ENCODE data around the gene NOMO2.
"Not testable (repeated sequence)": the region's sequence is repeated elsewhere in the genome, so short reads cannot be mapped to it uniquely, and the experiment has no call there.

Gene NOMO2

DNA sequence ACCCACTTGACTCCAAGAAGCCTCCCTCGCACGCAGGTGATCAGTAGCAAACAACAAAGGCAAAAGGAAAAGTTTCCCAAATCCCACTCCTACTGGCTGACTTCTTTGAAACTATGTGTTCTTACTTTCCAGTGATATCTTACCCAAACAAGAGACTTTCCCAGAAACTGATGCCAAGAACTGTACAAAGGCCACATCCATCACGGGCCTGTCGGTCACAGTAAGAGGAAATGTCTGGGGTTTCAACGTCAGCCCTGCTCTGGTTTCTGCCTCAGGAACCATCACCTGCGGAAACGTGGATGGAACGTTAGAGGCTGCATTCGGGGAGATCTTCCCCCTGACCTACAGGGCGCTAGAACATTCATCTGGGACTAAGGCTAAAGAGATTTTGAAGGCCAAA, 30.6 kb downstream of the NOMO2 start:
- DNase-seq (ENCODE audit: low spot score), result not testable (repeated sequence)

- DNase-seq (ENCODE audit: low spot score), result not testable (repeated sequence)
Observed at GRCh38 chr16:18530329-18530728, 31.6 kb downstream of the NOMO2 start.

DNA sequence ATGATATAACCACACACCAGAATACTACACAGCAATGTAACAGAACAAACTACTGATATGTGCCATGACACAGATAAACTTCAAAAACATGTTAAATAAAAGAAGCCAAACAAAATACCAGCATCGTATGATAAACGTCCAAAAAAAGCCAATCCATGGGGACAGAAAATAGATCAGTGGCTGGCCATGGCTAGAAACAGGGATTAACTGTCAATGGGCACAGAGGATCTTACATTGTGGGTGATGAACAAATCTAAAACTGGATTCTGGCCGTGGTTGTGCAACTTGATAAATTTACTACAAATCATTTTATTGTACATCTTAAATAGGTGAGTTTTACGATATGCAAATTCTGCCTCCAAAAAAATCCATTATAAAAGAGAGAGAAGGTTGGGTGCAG, 35.4 kb downstream of the NOMO2 start:
- not testable (repeated sequence) for DNase-seq (ENCODE audit: low spot score)

DNA sequence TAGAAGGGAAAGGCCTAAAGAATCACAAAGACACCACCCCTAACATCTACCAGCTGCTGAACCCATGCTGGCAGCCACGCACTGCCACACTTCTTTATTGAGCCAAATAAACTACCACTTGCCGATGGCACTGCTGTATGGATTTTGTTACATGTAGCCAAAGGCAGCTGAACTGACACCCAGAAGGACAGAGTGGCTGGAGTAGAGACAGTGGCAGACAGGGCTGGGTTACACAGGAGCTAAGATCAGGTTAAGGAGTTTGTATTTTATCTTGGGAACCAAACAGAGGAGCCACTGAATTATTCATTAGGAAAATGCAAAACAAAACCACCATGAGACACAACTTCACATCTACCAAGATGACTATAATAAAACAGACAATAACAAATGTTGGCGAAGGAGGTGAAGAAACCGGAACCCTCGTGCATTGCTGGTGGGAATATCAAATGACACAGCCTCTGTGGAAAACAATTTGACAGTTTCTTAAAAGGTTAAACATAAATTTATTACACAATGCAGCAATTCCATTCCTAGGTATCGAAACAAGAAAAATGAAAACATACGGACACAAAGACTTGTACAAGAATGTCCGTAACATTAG, 35.9 kb downstream of the NOMO2 start:
- not testable (repeated sequence) for DNase-seq (ENCODE audit: low spot score)

DNA sequence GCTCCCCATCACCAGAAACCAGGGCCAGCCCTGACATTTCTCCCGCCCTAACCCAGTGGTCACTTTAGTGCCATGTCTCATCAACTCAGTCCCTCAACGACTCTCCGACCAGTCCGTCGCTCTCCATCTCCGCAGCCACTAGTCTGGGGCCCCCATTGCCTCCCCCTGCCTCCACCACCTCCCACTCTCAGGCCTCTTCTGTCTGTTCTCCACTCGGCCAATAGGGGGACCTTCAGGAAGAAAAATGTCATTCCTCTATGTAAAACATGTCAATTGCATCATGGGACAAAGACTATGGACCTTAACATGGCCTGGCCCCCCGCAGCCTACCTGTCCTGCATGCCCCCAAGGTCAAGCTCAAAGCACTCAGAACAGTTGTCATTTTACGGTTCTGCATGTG, 39.3 kb downstream of the NOMO2 start:
- DNase-seq (ENCODE audit: low spot score), result not testable (repeated sequence)

GRCh38 chr16:18521445-18522181, 40.3 kb downstream of the NOMO2 start:
- DNase-seq (ENCODE audit: low spot score), result not testable (repeated sequence)

DNA sequence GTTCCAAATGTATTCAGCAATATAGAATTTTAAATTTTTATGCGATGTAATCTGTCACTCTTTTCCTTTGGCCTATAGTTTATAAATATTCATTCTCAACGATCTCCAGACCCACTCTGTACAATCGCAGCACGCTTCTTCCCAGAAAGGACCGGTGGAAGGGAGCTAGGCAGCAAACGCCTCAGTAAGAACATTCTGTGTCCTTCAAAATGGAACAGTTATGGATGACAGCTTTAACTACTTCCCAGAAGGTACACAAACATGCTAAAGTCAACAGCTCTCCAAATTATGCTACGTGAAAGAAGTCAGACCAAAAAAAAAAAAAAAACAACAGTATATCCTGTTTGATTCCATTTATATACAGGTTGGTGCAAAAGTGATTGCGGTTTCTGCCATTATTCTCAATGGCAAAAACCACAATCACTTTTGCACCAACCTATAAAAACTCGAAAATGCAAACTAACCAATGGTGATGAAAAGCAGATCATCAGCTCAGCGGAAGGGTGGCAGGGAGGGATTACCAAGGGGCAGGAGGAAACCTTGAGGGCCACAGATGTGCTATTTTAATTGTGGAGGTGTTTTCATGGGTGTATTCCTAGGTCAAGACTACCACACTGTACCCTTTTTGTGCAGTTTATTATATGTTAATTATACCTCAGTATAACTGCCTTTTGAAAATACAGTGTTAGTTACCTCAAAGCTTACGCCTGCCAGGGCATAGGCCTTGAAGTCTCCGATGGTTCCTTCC, 43.2 kb downstream of the NOMO2 start:
- DNase-seq (ENCODE audit: low spot score), result not testable (repeated sequence)

DNA sequence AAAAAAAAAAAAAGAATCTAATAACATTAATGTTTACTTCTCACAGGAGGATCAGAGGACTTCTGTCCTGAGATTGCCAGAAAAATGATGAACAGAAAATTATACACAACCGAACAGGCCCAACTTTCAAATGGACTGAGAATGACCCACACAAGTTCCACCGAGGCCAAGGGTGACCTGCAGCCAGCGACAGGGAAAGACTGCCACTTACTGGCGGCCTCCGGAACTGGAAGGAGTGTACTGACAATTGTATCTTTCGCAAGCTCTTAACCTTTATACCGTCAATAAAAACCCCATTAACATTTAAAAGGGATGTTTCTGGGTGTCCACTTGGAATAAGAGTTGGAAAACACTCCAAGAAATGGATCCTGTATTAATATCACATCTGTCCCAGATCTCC, 63.5 kb downstream of the NOMO2 start:
- DNase-seq (ENCODE audit: low spot score), result not testable (repeated sequence)

DNA sequence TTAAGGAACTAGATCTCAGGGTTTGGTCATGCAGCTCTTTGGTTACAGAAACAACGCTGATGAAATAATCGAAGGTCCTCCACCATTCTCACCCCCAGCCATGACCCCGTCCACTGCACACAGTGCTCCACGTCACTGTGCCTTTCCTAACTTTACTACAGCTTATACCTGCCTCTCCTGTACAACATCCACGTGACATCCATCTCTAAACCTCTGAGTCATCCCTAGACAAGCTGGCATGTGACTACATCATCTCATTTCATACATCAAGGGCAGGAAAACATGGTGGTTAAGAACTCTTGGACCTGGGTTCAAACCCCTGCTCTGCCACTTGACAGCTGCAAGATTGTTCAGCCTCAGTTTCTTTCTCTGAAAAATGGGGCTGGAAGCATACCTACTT, 64.9 kb downstream of the NOMO2 start:
- not testable (repeated sequence) for DNase-seq (ENCODE audit: low spot score)

GRCh38 chr16:18492118-18492897, 69.6 kb downstream of the NOMO2 start:
- not testable (repeated sequence) for DNase-seq (ENCODE audit: low spot score)

- DNase-seq (ENCODE audit: low spot score), result not testable (repeated sequence)
Observed at GRCh38 chr16:18436025-18436424, 125.9 kb downstream of the NOMO2 start.

GRCh38 chr16:18415827-18416226, 146.1 kb downstream of the NOMO2 start:
- DNase-seq (ENCODE audit: low spot score), result not testable (repeated sequence)

GRCh38 chr16:18409532-18410293, 152.2 kb downstream of the NOMO2 start:
- not testable (repeated sequence) for DNase-seq (ENCODE audit: low spot score)

DNA sequence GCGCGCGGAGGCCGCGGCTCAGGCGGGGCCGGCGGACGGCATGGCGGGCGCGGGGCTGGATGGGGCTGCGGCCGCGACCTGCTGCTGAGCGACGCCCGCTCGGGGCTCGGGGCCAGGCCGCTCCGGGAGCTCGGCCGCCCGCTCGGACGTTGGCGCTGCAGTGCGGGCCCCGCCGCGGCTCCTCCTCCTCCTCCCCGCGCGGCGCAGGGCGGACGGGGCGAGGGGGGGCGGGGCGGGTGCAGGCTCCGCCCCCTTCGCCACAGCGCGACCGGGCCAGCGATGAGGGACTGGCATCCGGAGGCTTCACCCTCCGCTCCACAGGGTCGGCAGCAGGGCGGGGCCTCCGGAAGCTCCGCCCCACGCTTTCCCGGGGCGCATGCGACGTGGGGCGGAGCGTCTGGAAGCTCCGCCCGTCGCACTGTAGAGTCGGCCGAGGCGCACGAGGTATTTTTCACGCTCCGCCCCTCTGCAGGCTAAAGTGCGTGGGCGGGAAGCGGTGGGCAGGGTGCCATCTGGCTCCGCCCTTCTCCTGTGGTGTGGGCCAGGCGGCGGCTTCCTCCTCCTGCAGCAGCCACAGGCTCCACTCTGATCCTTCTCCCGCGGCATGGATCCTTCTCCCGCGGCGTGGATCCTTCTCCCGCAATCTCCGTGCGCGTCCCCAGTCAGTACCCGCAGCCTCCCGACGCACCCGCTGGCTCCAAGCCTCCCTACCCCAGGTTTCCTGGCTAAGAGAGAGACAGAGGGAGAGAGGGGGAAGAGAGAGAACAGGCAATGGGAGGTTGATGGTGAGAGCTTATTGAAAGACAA, 159.8 kb downstream of the NOMO2 start:
- not testable (repeated sequence) for DNase-seq (ENCODE audit: low spot score)

GRCh38 chr16:18401159-18401558, 160.7 kb downstream of the NOMO2 start:
- not testable (repeated sequence) for DNase-seq (ENCODE audit: low spot score)

DNA sequence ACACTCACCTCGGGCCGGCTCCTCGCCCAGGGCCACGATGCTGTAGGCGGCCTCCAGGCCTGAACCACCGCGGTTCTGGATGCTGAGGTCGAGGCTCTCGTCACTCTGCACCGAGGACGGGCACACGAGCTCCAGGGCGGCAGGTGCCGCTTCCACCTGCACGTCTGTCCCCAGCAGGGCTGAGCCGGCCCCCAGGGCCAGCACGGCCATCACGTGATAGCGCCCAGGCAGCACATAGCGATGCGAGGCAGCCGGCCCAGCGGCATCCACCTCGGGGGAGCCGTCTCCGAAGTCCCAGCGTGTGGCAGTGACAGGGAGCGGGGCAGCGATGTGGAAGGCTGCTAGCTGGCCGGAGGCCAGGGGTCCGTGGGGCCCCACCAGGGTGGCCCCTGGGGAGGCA, 167.5 kb downstream of the NOMO2 start:
- DNase-seq (ENCODE audit: low spot score), result not testable (repeated sequence)

DNA sequence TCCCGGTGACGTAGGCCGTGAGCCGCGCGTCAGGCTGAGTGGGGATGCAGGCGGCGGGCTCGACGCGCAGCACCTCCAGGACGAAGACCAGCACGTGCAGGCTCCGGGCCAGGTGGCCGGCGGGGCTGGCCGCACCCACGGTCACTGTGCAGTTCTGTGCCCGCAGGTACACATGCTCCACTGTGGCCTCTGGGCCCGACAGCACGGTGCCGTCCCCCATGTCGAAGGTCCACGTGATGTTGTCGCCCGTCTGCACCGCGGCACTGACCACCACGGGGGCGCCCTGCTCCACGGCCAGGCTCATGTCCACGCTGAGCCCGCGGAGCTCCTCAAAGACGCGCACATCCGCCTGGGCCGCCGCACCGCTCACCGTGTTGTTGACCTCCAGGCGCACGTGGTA, 174.1 kb downstream of the NOMO2 start:
- DNase-seq (ENCODE audit: low spot score), result not testable (repeated sequence)

- DNase-seq (ENCODE audit: low spot score), result not testable (repeated sequence)
Observed at GRCh38 chr16:18386517-18386916, 175.4 kb downstream of the NOMO2 start.

DNA sequence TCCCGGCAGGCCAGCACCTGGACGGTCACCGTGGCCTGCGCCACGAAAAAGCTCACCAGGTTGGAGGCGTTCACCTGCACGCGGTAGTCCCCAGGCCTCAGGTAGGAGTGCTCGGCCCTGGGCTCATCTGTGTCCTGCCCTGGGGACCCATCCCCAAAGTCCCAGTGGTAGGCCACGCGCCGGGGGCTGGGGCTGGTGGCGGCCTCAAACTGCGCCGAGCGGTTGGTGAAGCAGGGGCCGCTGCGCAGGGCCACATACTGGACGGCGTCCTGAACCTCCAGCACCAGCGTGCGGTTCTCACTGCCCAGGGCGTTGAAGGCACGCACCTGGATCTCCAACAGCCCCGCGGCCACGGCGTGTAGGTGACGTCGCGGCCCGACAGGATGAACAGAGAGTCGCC, 176.6 kb downstream of the NOMO2 start:
- not testable (repeated sequence) for DNase-seq (ENCODE audit: low spot score)

DNA sequence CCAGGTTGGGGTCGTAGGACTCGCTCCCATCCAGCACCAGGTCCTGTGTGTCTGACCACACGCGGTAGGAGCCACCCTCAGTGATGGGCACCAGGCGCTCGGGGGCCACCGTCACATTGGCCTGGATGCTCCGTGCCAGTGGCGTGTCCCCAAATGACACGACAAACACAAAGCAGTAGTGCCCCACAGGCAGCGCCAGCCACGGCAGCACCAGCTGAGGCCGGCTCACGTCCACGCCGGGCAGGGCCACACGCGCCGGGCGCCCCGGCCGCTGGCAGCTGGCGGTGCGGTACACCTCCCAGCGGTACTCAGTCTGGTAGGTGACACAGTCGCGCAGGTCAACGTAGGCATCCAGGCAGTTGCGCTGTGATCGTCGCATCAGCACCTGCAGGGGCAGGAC, 177.0 kb downstream of the NOMO2 start:
- DNase-seq (ENCODE audit: low spot score), result not testable (repeated sequence)
